Sigmoid colon (tissue), 7 donors: ENCODE measurements around the gene AMH. TPM values are rescaled to one million over a fixed set of nuclear protein-coding genes. Genes with fewer than 3 reads are reported as not detected.

ENCODE experiments used
- DNase-seq: peaks from one replicate; pipeline ENCODE4 v3.0.0-alpha.2; 2019
- H3K27ac ChIP-seq, 4 donors: fragments of 200-600 bp; sonication (generic); one replicate each; pipeline ENCODE4 v1.5.1; 2016 to 2019; ENCODE audit warnings: mild to moderate bottlenecking in 1 of 4
- H3K27me3 ChIP-seq, 3 donors: fragments of 200-600 bp; sonication (generic); one replicate each; pipeline ENCODE4 v1.5.1; 2019; ENCODE audit warnings: mild to moderate bottlenecking in 1 of 3
- H3K36me3 ChIP-seq, 4 donors: fragments of 200-600 bp; sonication (generic); one replicate each; pipeline ENCODE4 v1.5.1; 2016 to 2019
- H3K4me1 ChIP-seq, 4 donors: fragments of 200-600 bp; sonication (generic); one replicate each; pipeline ENCODE4 v1.5.1; 2017 to 2019
- H3K4me3 ChIP-seq, 4 donors: fragments of 200-600 bp; sonication (generic); one replicate each; pipeline ENCODE4 v1.5.1; 2017 to 2019; ENCODE audit warnings: mild to moderate bottlenecking in 2 of 4, moderate library complexity in 1 of 4
- H3K9me3 ChIP-seq, 4 donors: fragments of 200-600 bp in 3 of 4; sonication (generic) in 3 of 4; one replicate each; pipeline versions ENCODE4 v1.5.1 to v1.6.1; 2013 to 2019
- EP300 ChIP-seq, 4 donors: sonication (generic); formaldehyde crosslinking; IDR thresholded peaks; one replicate each; pipeline ENCODE4 v1.6.1; 2017; ENCODE audit warnings: antibody characterized with exemption in 4 of 4
- POLR2A ChIP-seq, 2 donors: fragments of 450-650 bp; IDR thresholded peaks; one replicate each; pipeline ENCODE4 v1.6.1; 2016; ENCODE audit warnings: antibody characterized with exemption in 2 of 2, mild to moderate bottlenecking in 2 of 2, moderate library complexity in 2 of 2
- POLR2AphosphoS5 ChIP-seq, 4 donors: sonication (generic); formaldehyde crosslinking; IDR thresholded peaks; one replicate each; pipeline ENCODE4 v1.6.1; 2017; ENCODE audit warnings: antibody characterized with exemption in 4 of 4
- WGBS, 2 donors: extraction: QIAGEN DNeasy Blood & Tissue Kit; methylation state at CpG; one replicate each; pipeline ENCODE4 v1.1.7; 2013; 5-methylcytosine and 5-hydroxymethylcytosine counted together
- intact Hi-C: fragments of 100-400 bp; cut with DNase I; formaldehyde crosslinking; loops from one replicate; pipeline ENCODE4 v1.15.1; 2023
- polyA plus RNA-seq, 3 donors: library from polyadenylated mRNA; stranded (reverse); fragments of 200-250 nt; gene quantifications; one replicate each; pipeline ENCODE4 v1.2.3, GENCODE V29; 2013
- total RNA-seq, 4 donors: library from RNA; depleted of rRNA; stranded (reverse); fragments of >200 nt; gene quantifications; one replicate each; pipeline ENCODE4 v1.1.0, GENCODE V29; 2016
- TF ChIP-seq, protein P1 (sequence below), 4 experiments: fragments of 450-650 bp in 3 of 4; fragments of 200-600 bp in 1 of 4; IDR thresholded peaks; one replicate each; pipeline ENCODE4 v1.5.1; 2016 to 2019; ENCODE audit warnings: antibody characterized with exemption in 4 of 4, mild to moderate bottlenecking in 3 of 4, moderate library complexity in 2 of 4
- donor health status: healthy with polysubstance abuse.
- donor health status: Bipolar disorder and iron deficiency.
- donor health status: healthy.

Gene AMH
- total and polyA plus RNA-seq, 7 donors: 0.69 to 3.3 (median 1.8) TPM; not detected in 2

GRCh38 chr19:2226840-2227360, 22.2 kb upstream of the AMH start:
- intact Hi-C loops: no loop called here
- TF ChIP-seq, protein P1, sequence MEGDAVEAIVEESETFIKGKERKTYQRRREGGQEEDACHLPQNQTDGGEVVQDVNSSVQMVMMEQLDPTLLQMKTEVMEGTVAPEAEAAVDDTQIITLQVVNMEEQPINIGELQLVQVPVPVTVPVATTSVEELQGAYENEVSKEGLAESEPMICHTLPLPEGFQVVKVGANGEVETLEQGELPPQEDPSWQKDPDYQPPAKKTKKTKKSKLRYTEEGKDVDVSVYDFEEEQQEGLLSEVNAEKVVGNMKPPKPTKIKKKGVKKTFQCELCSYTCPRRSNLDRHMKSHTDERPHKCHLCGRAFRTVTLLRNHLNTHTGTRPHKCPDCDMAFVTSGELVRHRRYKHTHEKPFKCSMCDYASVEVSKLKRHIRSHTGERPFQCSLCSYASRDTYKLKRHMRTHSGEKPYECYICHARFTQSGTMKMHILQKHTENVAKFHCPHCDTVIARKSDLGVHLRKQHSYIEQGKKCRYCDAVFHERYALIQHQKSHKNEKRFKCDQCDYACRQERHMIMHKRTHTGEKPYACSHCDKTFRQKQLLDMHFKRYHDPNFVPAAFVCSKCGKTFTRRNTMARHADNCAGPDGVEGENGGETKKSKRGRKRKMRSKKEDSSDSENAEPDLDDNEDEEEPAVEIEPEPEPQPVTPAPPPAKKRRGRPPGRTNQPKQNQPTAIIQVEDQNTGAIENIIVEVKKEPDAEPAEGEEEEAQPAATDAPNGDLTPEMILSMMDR (IDR thresholded peaks at IDR 0.05): no peak
- DNase-seq: no peak
- Histone ChIP-seq H3K36me3 (peaks cover 12 to 99% (median 48%) of the 10 kb centered on the region in 4 donors), H3K27ac (no peak overlapping the region), H3K9me3 (no peaks in the 10 kb centered on the region), H3K4me1 (no peaks in the 10 kb centered on the region), H3K27me3 (no peaks in the 10 kb centered on the region), H3K4me3 (no peak overlapping the region)
- 97% methylated on average over 53 of the region's 53 CpGs for WGBS, 2 donors

DNA sequence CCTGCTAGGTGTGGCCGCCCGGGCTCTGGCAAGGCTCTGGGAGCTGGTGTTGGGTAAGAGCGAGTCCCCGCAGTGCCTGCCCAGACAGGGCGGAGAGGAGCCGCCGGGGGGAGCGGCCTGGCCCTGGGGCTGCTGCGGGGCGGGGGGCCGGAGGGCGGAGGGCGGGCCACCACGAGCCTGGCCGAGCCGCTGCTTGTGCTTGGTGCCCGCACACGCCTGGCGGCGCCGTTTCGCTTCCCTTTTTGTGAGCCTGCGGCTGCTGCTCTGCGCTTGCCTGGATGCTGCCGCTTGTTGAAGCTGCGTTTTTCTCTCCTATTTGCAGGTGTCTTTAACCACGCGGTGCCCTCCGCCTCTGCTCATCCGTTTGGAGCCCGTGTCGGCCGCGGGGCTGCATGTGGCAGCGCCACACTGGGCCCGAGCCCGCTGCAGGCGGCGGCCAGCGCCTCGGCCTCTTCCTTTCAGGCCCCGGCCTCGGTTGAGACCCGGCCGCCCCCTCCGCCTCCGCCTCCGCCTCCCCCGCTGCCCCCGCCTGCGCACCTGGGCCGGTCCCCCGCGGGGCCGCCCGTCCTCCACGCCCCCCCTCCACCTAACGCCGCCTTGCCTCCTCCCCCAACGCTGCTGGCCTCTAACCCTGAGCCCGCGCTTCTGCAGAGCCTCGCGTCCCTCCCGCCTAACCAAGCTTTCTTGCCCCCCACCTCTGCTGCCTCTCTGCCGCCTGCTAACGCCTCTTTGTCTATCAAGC, 21.5 kb upstream of the AMH start:
- H3K27ac ChIP-seq: no peak overlapping the region
- H3K9me3 ChIP-seq: no peaks in the 10 kb centered on the region
- TF ChIP-seq, protein P1 (IDR thresholded peaks at IDR 0.05): no peak
- intact Hi-C loops: no loop called here
- no peaks in the 10 kb centered on the region for H3K27me3 ChIP-seq
- WGBS, 2 donors: 89 to 93% methylated on average over 67 of the region's 67 CpGs
- H3K36me3 ChIP-seq: peaks cover 12 to 96% (median 46%) of the 10 kb centered on the region in 4 donors
- no peak for DNase-seq
- no peaks in the 10 kb centered on the region for H3K4me1 ChIP-seq
- no peak overlapping the region for H3K4me3 ChIP-seq

DNA sequence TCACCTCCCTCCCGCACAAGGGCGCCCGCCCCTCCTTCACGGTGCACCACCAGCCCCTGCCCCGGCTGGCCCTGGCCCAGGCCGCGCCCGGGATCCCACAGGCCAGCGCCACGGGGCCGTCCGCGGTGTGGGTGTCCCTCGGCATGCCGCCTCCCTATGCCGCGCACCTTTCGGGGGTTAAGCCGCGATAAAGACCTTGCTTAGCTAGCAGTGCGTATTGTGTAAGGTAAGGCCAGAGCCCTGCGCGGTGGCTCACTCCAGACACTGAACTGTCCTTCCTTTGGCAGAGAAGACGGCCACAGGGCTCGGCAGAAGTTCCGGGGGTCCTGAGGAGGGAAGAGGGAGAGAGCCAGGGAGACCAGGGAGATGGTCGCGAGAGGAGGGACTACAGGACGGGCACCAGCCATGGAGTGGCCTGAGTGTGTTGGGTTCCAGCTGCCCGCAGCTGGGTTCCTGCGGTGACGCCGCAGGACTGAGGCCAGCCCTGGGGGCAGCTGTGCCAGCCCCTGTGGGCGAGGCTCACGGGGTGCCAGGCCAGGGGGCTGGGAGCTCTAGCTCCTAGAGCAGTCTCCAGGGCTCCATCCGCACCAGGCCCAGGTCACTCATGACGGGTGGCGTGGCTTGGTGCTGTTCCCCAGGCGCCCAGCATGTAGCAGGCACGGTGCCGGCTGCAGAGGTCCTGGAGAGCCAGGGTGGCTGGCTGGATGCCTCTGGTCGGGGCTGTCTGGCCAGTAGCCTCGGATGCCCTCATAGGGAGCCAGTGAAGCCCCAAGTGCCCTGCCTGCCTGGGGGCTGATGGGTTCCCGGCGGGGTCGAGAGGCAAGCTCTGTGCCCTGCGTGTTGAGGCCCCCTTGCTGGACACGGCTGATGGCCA, 20.7 kb upstream of the AMH start:
- no peak for TF ChIP-seq EP300 (IDR thresholded peaks at IDR 0.05)
- TF ChIP-seq POLR2AphosphoS5 (IDR thresholded peaks at IDR 0.05): no peak
- TF ChIP-seq, protein P1 (IDR thresholded peaks at IDR 0.05): no peak
- no peak for TF ChIP-seq POLR2A (IDR thresholded peaks at IDR 0.05)
- Histone ChIP-seq H3K4me3 (no peak overlapping the region), H3K27me3 (no peaks in the 10 kb centered on the region), H3K36me3 (peaks cover 12 to 96% (median 47%) of the 10 kb centered on the region in 4 donors), H3K27ac (no peak overlapping the region), H3K4me1 (peaks cover 0 to 3% (median 0%) of the 10 kb centered on the region in 4 donors), H3K9me3 (no peaks in the 10 kb centered on the region)
- 93 to 95% methylated on average over 48 of the region's 48 CpGs for WGBS, 2 donors
- intact Hi-C loops: no loop called here
- no peak for DNase-seq

DNA sequence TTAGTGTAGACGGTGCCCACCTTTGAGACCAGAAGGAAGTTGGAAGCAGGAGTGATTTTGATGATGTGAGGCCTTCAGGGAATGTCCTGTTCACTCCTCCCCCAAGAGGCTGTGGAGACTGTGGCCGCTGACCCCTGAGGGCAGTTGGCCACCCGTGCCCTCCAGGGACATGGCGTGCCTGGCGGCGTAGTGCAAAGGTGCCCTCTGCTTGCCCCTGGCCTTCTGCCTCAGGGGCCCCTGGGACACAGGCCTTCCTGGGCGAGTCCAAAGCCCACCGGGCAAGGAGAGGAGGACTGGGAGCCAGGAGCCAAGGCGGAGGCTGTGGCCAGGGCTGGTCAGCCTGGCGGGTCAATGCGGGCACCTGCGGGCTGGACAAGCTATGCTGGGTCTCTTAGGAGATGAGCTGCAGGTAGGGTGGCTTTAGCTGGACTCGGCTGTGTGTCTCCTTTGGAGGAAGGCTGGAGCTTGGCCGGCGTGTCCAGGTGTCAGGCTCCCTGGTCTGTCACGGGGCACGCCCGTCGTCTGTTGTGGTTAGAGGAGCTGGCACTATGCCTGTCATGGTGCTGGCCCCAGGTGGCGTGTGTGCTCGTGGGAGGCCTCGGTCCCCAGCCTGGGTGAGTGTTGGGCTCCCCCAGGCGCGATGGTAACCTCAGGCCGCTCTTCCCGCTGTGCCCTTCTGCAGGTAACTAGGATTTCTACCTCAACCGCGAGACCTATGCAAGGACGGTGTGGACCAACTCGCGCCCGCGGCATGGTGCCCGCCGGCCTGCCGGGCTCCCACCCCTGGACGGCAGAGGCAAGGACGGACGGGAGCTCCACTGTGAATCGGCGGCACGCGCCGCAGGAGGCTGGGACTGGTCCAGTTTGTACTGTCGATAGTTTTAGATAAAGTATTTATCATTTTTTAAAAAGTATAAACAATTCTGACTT, 19.8 kb upstream of the AMH start:
- peaks cover 7 to 94% (median 48%) of the 10 kb centered on the region in 4 donors for H3K36me3 ChIP-seq

More for the DNA sequence above, 19.8 kb upstream of the AMH start:
- H3K4me1 ChIP-seq: peaks cover 0 to 13% (median 6%) of the 10 kb centered on the region in 4 donors
- H3K27me3 ChIP-seq: no peaks in the 10 kb centered on the region
- H3K27ac ChIP-seq: no peak overlapping the region
- no peak for DNase-seq
- TF ChIP-seq, protein P1 (IDR thresholded peaks at IDR 0.05): no peak
- TF ChIP-seq EP300 (IDR thresholded peaks at IDR 0.05) (no peak), POLR2A (IDR thresholded peaks at IDR 0.05) (no peak), POLR2AphosphoS5 (IDR thresholded peaks at IDR 0.05) (no peak)
- intact Hi-C loops: no loop called here
- H3K4me3 ChIP-seq: no peak overlapping the region
- 84 to 90% methylated on average over 45 of the region's 45 CpGs for WGBS, 2 donors
- no peaks in the 10 kb centered on the region for H3K9me3 ChIP-seq
